ENCODE results near the gene GATAD1. TPM values are rescaled to one million over a fixed set of nuclear protein-coding genes. Genes with fewer than 3 reads are reported as not detected.

Gene GATAD1
- polyA plus RNA-seq, 1 of the 3 experiments (the other 2 are of a cell fraction): 30.6 TPM

DNA sequence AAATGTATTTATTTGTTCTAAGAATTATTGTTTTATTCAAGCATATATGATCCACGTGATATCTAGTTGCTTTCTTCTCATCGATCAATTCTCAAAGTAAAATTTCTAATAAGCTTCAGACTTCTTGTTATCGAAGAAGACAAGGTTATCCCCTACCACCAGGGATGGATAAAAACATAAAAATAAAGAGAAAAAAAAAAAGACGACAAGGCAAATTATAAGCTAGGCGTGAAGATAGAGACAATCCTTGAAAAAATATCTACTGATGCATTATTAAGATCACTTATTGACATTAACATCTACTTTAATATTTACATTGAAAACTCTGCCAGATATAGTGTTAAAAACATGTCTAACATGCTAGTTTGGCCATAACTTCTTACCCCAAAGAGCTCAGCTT is 61.7 kb downstream of the GATAD1 start (continued):
- TF ChIP-seq, protein P1, sequence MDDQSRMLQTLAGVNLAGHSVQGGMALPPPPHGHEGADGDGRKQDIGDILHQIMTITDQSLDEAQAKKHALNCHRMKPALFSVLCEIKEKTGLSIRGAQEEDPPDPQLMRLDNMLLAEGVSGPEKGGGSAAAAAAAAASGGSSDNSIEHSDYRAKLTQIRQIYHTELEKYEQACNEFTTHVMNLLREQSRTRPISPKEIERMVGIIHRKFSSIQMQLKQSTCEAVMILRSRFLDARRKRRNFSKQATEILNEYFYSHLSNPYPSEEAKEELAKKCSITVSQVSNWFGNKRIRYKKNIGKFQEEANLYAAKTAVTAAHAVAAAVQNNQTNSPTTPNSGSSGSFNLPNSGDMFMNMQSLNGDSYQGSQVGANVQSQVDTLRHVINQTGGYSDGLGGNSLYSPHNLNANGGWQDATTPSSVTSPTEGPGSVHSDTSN (IDR thresholded peaks at IDR 0.05): no peak
- no peak for TF ChIP-seq SMC3 (IDR thresholded peaks at IDR 0.05; ENCODE audit: low read depth, low read length)

Other genes with a start within 250 kb of the GATAD1 start
- gene KRIT1, start 201.6 kb upstream of the GATAD1 start, polyA plus RNA-seq (2012; rRNA removed): 38.5 and 53.3 TPM in 2 replicates
- 24.6 and 32.5 TPM in 2 replicates for gene ANKIB1, start 201.5 kb upstream of the GATAD1 start, polyA plus RNA-seq (2012; rRNA removed)
- gene ERVW-1, start 30.5 kb downstream of the GATAD1 start, polyA plus RNA-seq (2012; rRNA removed): not detected in 2 replicates
- 16.0 and 24.9 TPM in 2 replicates for gene PEX1, start 81.0 kb downstream of the GATAD1 start, polyA plus RNA-seq (2012; rRNA removed)
- 4.7 and 6.4 TPM in 2 replicates for gene RBM48, start 81.3 kb downstream of the GATAD1 start, polyA plus RNA-seq (2012; rRNA removed)
- 13.8 and 16.3 TPM in 2 replicates for gene FAM133B, start 142.9 kb downstream of the GATAD1 start, polyA plus RNA-seq (2012; rRNA removed)

Measured in SK-N-SH (cell line).